Fibroblast of villous mesenchyme (primary cell): ENCODE data around the gene GRIA1. TPM values are rescaled to one million over a fixed set of nuclear protein-coding genes. Genes with fewer than 3 reads are reported as not detected.

Experiments
- DNase-seq: peaks from one replicate; pipeline ENCODE4 v3.0.0-alpha.2; 2010; ENCODE audit warnings: low read depth
- H3K4me3 ChIP-seq: 2 replicates; pipeline ENCODE4 v1.5.1; 2011; ENCODE audit warnings: low read depth, mild to moderate bottlenecking, low read length
- CTCF ChIP-seq: IDR thresholded peaks from 2 replicates; pipeline ENCODE4 v1.5.1; 2012; ENCODE audit warnings: low read depth, mild to moderate bottlenecking, low read length; ENCODE audit not compliant: insufficient read depth
- total RNA-seq: library from RNA; depleted of rRNA; stranded (reverse); fragments of >200 nt; gene quantifications from 2 replicates; pipeline ENCODE4 v1.2.3, GENCODE V29; 2012

Gene GRIA1
- total RNA-seq, 1 donor, result 22.5 TPM

- H3K4me3 ChIP-seq, result no peak overlapping the region
- TF ChIP-seq CTCF, result no peak
- DNase-seq, result no peak
Measured at GRCh38 chr5:153690236-153690635, 199.8 kb downstream of the GRIA1 start.

GRCh38 chr5:153696256-153696655 lies 205.8 kb downstream of the GRIA1 start:
- no peak for DNase-seq
- TF ChIP-seq CTCF, result no peak

GRCh38 chr5:153699035-153699434 lies 208.6 kb downstream of the GRIA1 start:
- DNase-seq, result no peak
- no peak overlapping the region for H3K4me3 ChIP-seq
- TF ChIP-seq CTCF, result no peak

More at GRCh38 chr5:153696256-153696655, 205.8 kb downstream of the GRIA1 start:
- no peak overlapping the region for H3K4me3 ChIP-seq

- no peak overlapping the region for H3K4me3 ChIP-seq
- no peak for DNase-seq
- TF ChIP-seq CTCF, result no peak
Measured at GRCh38 chr5:153700940-153701339, 210.5 kb downstream of the GRIA1 start.

GRCh38 chr5:153702265-153702664 lies 211.8 kb downstream of the GRIA1 start:
- H3K4me3 ChIP-seq, result no peak overlapping the region
- no peak for TF ChIP-seq CTCF
- DNase-seq, result no peak

- TF ChIP-seq CTCF, result no peak
- no peak overlapping the region for H3K4me3 ChIP-seq
- DNase-seq, result no peak
Measured at GRCh38 chr5:153704110-153704509, 213.6 kb downstream of the GRIA1 start.

- no peak for DNase-seq
- TF ChIP-seq CTCF, result no peak
Measured at GRCh38 chr5:153707626-153708025, 217.2 kb downstream of the GRIA1 start.

More at GRCh38 chr5:153707626-153708025, 217.2 kb downstream of the GRIA1 start:
- H3K4me3 ChIP-seq, result no peak overlapping the region
